ENCODE data around the gene CYTH2. TPM values are rescaled to one million over a fixed set of nuclear protein-coding genes. Genes with fewer than 3 reads are reported as not detected.

CYTH2 gene
- total RNA-seq, 2 donors from 2014 or later = 76.1 to 94.2 TPM

DNA sequence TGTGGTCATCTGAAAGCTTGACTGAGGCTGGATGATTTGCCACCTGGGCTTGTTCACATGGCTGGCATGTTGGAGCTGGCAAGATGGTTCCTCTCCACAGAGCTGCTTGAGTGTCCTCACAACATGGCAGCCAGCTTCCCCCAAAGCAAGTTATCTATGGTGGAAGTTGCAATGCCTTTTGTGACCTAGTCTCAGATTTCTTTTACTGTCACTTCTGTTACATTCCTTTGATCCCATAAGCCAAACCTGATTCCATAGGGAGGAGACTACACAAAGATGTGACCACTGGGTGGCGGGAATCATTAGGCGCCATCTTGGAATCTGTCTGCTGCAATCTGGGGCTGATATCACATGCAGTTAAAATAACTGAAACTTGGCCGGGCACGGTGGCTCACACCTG lies 60.0 kb downstream of the CYTH2 start:
- H3K9me3 ChIP-seq = peaks cover 0 to 10% (median 2%) of the 10 kb centered on the region in 3 donors
- no peaks in the 10 kb centered on the region for H3K36me3 ChIP-seq (replicated peaks in 1 of 2; ENCODE audit: insufficient read depth in 1 of 2, low read depth in 2 of 2)
- intact Hi-C loops (cut with DNase I) = no loop called here
- DNase-seq (no peak), ATAC-seq (no peak)
- H3K4me1 ChIP-seq = no peaks in the 10 kb centered on the region
- no peak for TF ChIP-seq POLR2A (IDR thresholded peaks at IDR 0.05)
- TF ChIP-seq, protein P1, sequence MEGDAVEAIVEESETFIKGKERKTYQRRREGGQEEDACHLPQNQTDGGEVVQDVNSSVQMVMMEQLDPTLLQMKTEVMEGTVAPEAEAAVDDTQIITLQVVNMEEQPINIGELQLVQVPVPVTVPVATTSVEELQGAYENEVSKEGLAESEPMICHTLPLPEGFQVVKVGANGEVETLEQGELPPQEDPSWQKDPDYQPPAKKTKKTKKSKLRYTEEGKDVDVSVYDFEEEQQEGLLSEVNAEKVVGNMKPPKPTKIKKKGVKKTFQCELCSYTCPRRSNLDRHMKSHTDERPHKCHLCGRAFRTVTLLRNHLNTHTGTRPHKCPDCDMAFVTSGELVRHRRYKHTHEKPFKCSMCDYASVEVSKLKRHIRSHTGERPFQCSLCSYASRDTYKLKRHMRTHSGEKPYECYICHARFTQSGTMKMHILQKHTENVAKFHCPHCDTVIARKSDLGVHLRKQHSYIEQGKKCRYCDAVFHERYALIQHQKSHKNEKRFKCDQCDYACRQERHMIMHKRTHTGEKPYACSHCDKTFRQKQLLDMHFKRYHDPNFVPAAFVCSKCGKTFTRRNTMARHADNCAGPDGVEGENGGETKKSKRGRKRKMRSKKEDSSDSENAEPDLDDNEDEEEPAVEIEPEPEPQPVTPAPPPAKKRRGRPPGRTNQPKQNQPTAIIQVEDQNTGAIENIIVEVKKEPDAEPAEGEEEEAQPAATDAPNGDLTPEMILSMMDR (IDR thresholded peaks at IDR 0.05) = no peak
- no peak overlapping the region for H3K27ac ChIP-seq
- no peaks in the 10 kb centered on the region for H3K27me3 ChIP-seq
- WGBS, 2 donors = 86 to 91% methylated on average over 4 of the region's 4 CpGs
- H3K4me3 ChIP-seq = no peak overlapping the region

DNA sequence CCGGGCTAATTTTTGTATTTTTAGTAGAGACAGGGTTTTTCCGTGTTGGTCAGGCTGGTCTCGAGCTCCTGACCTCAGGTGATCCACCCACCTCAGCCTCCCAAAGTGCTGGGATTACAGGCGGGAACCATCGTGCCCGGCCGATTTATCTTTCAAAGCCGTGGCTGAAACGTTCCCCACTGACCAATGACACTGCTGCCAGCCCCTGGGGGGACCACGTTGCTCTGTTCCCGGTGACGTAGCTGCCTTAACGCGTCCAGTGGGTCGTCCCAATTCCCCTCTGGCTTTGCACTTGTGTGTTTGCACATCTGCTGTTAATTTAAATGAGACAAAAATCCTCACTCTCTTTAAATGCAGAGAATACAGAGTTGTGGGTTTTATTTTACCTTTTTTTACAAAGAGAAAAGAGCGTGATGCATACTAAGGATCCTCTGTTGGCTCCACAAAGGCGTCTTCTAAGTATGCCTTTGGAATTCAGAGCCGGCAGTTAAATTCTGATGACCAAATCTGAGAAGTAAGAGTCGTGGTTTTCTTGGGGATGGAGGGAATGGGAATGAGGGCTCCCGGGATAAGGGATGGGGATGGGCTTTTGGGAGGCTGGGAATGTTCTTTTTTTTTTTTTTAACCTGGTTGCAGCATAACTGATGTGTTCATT lies 61.0 kb downstream of the CYTH2 start:
- TF ChIP-seq POLR2A (IDR thresholded peaks at IDR 0.05) = no peak
- TF ChIP-seq, protein P1 (IDR thresholded peaks at IDR 0.05) = no peak
- H3K27ac ChIP-seq = no peak overlapping the region
- DNase-seq = no peak
- 55 to 61% methylated on average over 10 to 20 of the region's 20 CpGs for WGBS, 2 donors
- H3K36me3 ChIP-seq (replicated peaks in 1 of 2; ENCODE audit: insufficient read depth in 1 of 2, low read depth in 2 of 2) = no peaks in the 10 kb centered on the region
- H3K27me3 ChIP-seq = no peaks in the 10 kb centered on the region
- no peak overlapping the region for H3K4me3 ChIP-seq
- no peaks in the 10 kb centered on the region for H3K4me1 ChIP-seq
- peaks cover 0 to 10% (median 2%) of the 10 kb centered on the region in 3 donors for H3K9me3 ChIP-seq
- intact Hi-C loops (cut with DNase I) = no loop called here
- ATAC-seq = no peak

DNA sequence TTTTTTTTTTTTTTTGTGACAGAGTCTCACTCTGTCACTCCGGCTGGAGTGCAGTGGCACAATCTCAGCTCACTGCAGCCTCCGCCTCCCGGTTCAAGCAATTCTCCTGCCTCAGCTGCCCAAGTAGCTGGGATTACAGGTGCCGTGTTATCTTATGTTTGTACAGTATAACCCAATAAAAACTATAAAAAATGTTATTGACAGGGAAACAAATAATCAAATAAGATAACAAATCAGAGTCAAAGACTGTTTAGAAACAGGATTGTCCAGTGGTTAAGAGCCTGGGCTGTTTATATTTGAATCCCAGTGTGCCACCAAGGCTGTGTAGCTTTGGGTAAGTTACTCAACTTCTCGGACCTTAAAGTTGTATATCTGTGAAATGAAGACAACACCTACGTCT lies 61.6 kb downstream of the CYTH2 start:
- Histone ChIP-seq H3K9me3 (peaks cover 0 to 10% (median 2%) of the 10 kb centered on the region in 3 donors), H3K27me3 (no peaks in the 10 kb centered on the region)

More for the DNA sequence above, 61.6 kb downstream of the CYTH2 start:
- WGBS, 2 donors = 30 to 32% methylated on average over 6 of the region's 6 CpGs
- no peaks in the 10 kb centered on the region for H3K36me3 ChIP-seq (replicated peaks in 1 of 2; ENCODE audit: insufficient read depth in 1 of 2, low read depth in 2 of 2)
- H3K4me1 ChIP-seq = no peaks in the 10 kb centered on the region
- no peak overlapping the region for H3K27ac ChIP-seq
- ATAC-seq = no peak
- intact Hi-C loops (cut with DNase I) = no loop called here
- no peak for DNase-seq
- no peak overlapping the region for H3K4me3 ChIP-seq
- TF ChIP-seq, protein P1 (IDR thresholded peaks at IDR 0.05) = no peak
- TF ChIP-seq POLR2A (IDR thresholded peaks at IDR 0.05) = no peak

Other genes with a start within 250 kb of the CYTH2 start
- 10 to 100 TPM; 23.7 to 24.4 TPM for gene CARD8, start 213.5 kb upstream of the CYTH2 start, total RNA-seq
- gene ZNF114, start 199.3 kb upstream of the CYTH2 start, total RNA-seq = under 1 TPM in 1 of 2 donors, not detected in 1; 0.26 TPM
- gene EMP3, start 143.8 kb upstream of the CYTH2 start, total RNA-seq = 1 to 10 TPM; 2.6 to 7.0 TPM
- 10 to 100 TPM; 14.5 to 16.1 TPM for gene TMEM143, start 105.4 kb upstream of the CYTH2 start, total RNA-seq
- gene SYNGR4, start 105.0 kb upstream of the CYTH2 start, total RNA-seq = under 1 TPM in 1 of 2 donors, not detected in 1; 0.78 TPM
- 10 to 100 TPM; 47.5 to 51.4 TPM for gene KDELR1, start 77.8 kb upstream of the CYTH2 start, total RNA-seq
- gene GRIN2D, start 75.7 kb upstream of the CYTH2 start, total RNA-seq = 1 to 10 TPM in 1 of 2 donors, under 1 TPM in 1; 0.26 to 2.0 TPM
- 10 to 100 TPM; 11.9 TPM for gene GRWD1, start 23.4 kb upstream of the CYTH2 start, total RNA-seq
- gene KCNJ14, start 13.8 kb upstream of the CYTH2 start, total RNA-seq = 1 to 10 TPM in 1 of 2 donors, under 1 TPM in 1; 0.66 to 1.6 TPM
- gene LMTK3, start 42.5 kb downstream of the CYTH2 start, total RNA-seq = 1 to 10 TPM; 4.2 to 9.6 TPM
- 1 to 10 TPM in 1 of 2 donors, not detected in 1; 1.0 TPM for gene SULT2B1, start 82.8 kb downstream of the CYTH2 start, total RNA-seq
- not detected for gene SPACA4, start 137.4 kb downstream of the CYTH2 start, total RNA-seq
- gene FAM83E, start 145.7 kb downstream of the CYTH2 start, total RNA-seq = 1 to 10 TPM in 1 of 2 donors, under 1 TPM in 1; 0.33 to 4.2 TPM
- gene RPL18, start 149.8 kb downstream of the CYTH2 start, total RNA-seq = 1,000 to 10,000 TPM; 2,402 to 3,112 TPM
- gene SPHK2, start 150.1 kb downstream of the CYTH2 start, total RNA-seq = 10 to 100 TPM in 1 of 2 donors, 1 to 10 TPM in 1; 8.3 to 37.6 TPM
- 1 to 10 TPM; 2.0 to 4.9 TPM for gene DBP, start 168.0 kb downstream of the CYTH2 start, total RNA-seq
- gene CA11, start 176.8 kb downstream of the CYTH2 start, total RNA-seq = 1 to 10 TPM in 1 of 2 donors, not detected in 1; 2.9 TPM
- not detected for gene NTN5, start 203.6 kb downstream of the CYTH2 start, total RNA-seq
- 1 to 10 TPM; 2.0 to 3.4 TPM for gene FUT2, start 226.6 kb downstream of the CYTH2 start, total RNA-seq